ENCODE data around the gene COX6B1.
"Not testable (repeated sequence)": the region's sequence is repeated elsewhere in the genome, so short reads cannot be mapped to it uniquely, and the experiment has no call there.

Gene COX6B1

GRCh38 chr19:35636651-35637050 lies 11.5 kb upstream of the COX6B1 start:
- DNase-seq, result no peak

GRCh38 chr19:35637165-35637564 lies 11.0 kb upstream of the COX6B1 start:
- no peak for DNase-seq

- DNase-seq, result no peak
Measured at GRCh38 chr19:35639321-35639639, 8.8 kb upstream of the COX6B1 start.

- no peak for DNase-seq
Measured at GRCh38 chr19:35639863-35640262, 8.3 kb upstream of the COX6B1 start.

DNA sequence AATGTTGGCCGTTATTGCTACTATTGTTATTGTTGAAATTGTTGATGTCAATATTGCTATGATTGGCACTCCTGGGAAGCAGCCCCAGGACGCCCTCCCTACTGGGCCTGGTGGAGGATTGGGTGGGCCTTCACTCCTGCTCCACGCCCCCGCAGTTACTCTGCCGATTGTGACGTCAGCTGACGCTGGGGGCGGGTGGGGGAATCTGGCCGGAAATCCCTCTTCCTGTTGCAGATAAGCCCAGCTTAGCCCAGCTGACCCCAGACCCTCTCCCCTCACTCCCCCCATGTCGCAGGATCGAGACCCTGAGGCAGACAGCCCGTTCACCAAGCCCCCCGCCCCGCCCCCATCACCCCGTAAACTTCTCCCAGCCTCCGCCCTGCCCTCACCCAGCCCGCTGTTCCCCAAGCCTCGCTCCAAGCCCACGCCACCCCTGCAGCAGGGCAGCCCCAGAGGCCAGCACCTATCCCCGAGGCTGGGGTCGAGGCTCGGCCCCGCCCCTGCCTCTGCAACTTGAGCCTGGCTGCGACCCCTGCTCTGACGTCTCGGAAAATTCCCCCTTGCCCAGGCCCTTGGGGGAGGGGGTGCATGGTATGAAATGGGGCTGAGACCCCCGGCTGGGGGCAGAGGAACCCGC lies 6.5 kb upstream of the COX6B1 start, which contains the start of gene ETV2:
Gene ETV2, plus strand, starts transcription at position 231 of the 637 bp plus-strand sequence. CDS start 716 bp downstream, outside the sequence.
- no peak for DNase-seq

DNA sequence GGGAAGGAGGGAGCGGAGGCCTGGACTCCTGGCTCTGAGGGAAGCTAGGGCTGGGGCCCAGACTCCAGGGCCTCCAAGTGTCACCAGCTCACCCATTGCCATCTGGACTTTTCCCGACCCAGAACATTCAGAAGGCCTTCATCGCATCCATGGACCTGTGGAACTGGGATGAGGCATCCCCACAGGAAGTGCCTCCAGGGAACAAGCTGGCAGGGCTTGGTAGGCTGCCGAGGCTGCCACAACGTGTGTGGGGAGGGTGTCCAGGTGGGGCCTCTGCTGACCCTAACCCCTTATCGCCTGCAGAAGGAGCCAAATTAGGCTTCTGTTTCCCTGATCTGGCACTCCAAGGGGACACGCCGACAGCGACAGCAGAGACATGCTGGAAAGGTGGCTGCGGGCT lies 5.8 kb upstream of the COX6B1 start:
- no peak for DNase-seq

- no peak for DNase-seq
Measured at GRCh38 chr19:35642798-35643254, 5.3 kb upstream of the COX6B1 start.

- DNase-seq, result peak; percentile 35 to 81
Measured at GRCh38 chr19:35643255-35644205, 4.6 kb upstream of the COX6B1 start.

GRCh38 chr19:35644206-35644986 lies 3.7 kb upstream of the COX6B1 start:
- peak; percentile 89 to 93 for DNase-seq

- DNase-seq, result peak in 1 of 2 experiments; percentile 53
Measured at GRCh38 chr19:35644987-35645679, 3.0 kb upstream of the COX6B1 start.

DNA sequence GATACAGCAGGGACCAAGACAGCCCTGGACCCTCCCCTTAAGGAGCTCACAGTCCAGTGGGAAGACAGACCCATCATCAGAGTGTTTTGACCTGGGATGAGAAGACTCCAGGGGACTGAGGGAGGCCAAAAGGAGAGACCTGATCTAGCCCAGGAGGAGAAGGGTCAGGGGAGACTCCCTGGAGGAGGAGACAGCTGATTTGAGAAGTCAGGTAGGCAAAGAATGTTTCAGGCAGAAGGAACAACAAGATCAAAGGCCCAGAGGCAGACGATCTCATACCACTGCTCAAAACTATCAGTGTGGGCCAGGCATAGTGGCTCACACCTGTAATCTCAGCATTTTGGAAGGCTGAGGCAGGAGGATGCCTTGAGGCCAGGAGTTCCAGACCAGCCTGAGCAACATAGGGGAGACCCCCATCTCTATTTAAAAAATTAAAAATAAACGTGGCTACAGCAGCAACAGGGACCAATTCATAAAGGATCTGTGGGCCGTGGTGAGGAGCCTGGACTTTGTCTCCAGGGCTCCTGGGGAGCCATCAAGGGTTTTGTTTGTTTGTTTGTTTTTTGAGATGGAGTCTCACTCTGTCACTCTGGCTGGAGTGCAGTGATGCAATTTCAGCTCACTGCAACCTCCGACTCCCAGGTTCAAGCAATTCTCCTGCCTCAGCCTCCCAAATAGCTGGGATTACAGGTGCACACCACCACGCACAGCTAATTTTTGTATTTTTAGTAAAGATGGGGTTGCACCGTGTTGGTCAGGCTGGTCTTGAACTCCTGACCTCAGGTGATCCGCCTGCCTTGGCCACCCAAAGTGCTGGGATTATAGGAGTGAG lies 2.2 kb upstream of the COX6B1 start:
- no peak for DNase-seq

DNA sequence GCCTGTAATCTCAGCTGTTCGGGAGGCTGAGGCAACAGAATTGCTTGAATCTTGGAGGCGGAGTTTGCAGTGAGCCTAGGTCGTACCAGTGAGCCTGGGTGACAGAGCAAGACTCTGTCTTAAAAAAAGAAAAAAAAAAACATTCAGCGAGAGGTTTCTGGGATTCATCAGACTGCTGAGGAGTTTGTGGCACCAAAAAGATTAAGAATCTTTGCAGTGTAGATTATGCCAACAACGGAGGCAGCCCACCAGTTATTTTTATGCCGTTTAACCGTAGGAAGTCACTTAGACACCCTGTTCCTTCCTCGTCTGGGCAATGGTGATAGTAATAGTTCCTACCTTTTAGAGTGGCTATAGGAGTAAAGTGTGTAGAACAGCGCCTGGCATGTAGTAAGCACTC lies 2.5 kb downstream of the COX6B1 start:
- no peak for DNase-seq

- not testable (repeated sequence) for DNase-seq
Measured at GRCh38 chr19:35654828-35655227, 6.7 kb downstream of the COX6B1 start.

DNA sequence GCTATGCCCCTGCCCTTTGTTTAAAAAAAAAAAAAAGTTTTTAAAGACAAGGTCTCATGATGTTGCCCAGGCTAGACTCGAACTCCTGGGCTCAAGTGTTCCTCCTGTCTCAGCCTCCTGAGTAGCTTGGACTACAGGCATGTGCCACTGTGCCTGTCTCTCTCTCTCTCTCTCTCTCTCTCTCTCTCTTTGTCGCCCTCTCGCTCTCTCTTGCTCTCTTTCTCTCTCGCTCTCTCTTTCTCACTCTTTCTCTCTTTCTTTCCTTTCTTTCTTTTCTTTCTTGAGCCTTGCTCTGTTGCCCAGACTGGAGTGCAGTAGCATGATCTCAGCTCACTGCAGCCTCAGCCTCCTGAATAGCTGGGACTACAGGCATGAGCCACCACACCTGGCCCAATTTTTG lies 7.5 kb downstream of the COX6B1 start:
- DNase-seq, result no peak

GRCh38 chr19:35656700-35657099 lies 8.6 kb downstream of the COX6B1 start:
- DNase-seq, result no peak

DNA sequence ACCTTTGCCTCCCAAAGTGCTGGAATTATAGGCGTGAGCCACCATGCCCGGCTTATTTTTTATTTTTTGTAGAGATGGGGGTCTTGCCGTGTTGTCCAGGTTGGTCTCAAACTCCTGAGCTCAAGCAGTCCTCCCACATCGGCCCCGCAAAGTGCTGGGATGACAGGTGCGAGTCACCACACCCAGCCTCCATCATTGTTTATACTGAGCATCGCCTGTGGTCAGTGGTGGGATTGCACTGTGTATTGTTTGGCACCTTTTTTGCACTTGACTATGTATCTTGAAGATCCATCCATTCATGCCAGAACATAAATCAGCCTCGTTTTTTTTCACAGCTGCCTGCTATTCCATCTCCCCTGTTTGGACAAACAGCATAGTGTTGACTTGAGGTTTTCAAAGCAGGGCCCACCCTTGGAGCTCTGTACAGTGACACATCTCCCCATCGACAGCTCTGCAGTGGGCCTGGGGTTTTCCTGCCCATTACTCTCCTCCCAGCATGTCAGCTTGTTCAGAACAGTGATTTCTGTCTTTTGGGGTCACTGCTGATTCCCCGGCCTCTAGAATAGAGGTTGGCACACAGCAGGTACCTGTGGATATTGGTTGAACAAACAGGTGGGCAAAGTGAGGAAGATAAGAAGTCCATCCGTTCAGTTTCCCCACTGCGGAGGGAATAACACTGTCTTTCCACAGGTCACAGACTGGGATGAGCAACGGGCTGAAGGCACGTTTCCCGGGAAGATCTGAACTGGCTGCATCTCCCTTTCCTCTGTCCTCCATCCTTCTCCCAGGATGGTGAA lies 10.0 kb downstream of the COX6B1 start:
- DNase-seq, result peak in 1 of 2 experiments; percentile 16

DNA sequence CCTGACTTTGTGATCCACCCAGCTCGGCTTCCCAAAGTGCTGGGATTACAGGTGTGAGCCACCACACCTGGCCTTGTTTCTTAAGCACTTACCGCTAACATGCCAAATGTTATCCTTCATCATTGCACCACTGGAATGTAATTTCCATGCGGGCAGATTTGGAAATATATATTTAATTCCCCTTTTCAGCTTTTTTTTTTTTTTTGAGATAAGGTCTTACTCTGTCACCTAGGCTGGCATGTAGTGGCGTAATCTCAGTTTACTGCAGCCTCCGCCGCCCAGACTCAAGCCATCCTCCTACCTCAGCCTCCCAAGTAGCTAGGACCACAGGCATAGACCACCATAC lies 13.8 kb downstream of the COX6B1 start:
- DNase-seq, result no peak

GRCh38 chr19:35663981-35664380 lies 15.9 kb downstream of the COX6B1 start:
- no peak for DNase-seq

GRCh38 chr19:35665157-35665556 lies 17.0 kb downstream of the COX6B1 start:
- DNase-seq, result no peak

- DNase-seq, result no peak
Measured at GRCh38 chr19:35665604-35666003, 17.5 kb downstream of the COX6B1 start.

All from SW 1271 (cell line).